ENCODE results near the gene SPOCK3. TPM values are rescaled to one million over a fixed set of nuclear protein-coding genes. Genes with fewer than 3 reads are reported as not detected.

The SPOCK3 gene
- total and polyA plus RNA-seq, 4 donors: 0.08 to 0.42 (median 0.24) TPM

- TF ChIP-seq ATF3 (IDR thresholded peaks at IDR 0.05) (no peak), JUND (IDR thresholded peaks at IDR 0.05) (no peak), ZBTB33 (IDR thresholded peaks at IDR 0.05) (no peak), REST (IDR thresholded peaks at IDR 0.05) (no peak)
Measured at GRCh38 chr4:167109859-167110258, 124.4 kb downstream of the SPOCK3 start (continued).

- Histone ChIP-seq H3K27me3 (ENCODE audit: control insufficient read depth in 4 of 4, insufficient read depth in 4 of 4, low read length in 3 of 4) (no peaks in the 10 kb centered on the region), H3K9ac (ENCODE audit: low read depth in 1 of 2, low read length in 2 of 2) (no peak overlapping the region), H3K36me3 (ENCODE audit: control insufficient read depth in 4 of 4, insufficient read depth in 3 of 4, low read depth in 1 of 4, low read length in 3 of 4) (no peaks in the 10 kb centered on the region), H3K27ac (ENCODE audit: low read depth in 1 of 2, low read length in 2 of 2) (no peak overlapping the region), H3K9me3 (ENCODE audit: control insufficient read depth in 4 of 4, low read length in 3 of 4) (no peaks in the 10 kb centered on the region), H3K4me1 (ENCODE audit: control insufficient read depth in 4 of 4, insufficient read depth in 4 of 4, low read length in 3 of 4) (no peaks in the 10 kb centered on the region), H3K4me3 (ENCODE audit: low read depth in 1 of 3, low read length in 3 of 3) (no peak overlapping the region)
- TF ChIP-seq HNF4G (IDR thresholded peaks at IDR 0.05): no peak
- TF ChIP-seq REST (IDR thresholded peaks at IDR 0.05): peak; percentile 88
- no peak for DNase-seq (ENCODE audit: low spot score)
Measured at GRCh38 chr4:167105857-167106256, 128.4 kb downstream of the SPOCK3 start.

GRCh38 chr4:167102475-167102874 is 131.8 kb downstream of the SPOCK3 start:
- Histone ChIP-seq H3K36me3 (ENCODE audit: control insufficient read depth in 4 of 4, insufficient read depth in 3 of 4, low read depth in 1 of 4, low read length in 3 of 4) (no peaks in the 10 kb centered on the region), H3K4me1 (ENCODE audit: control insufficient read depth in 4 of 4, insufficient read depth in 4 of 4, low read length in 3 of 4) (no peaks in the 10 kb centered on the region), H3K9ac (ENCODE audit: low read depth in 1 of 2, low read length in 2 of 2) (no peak overlapping the region), H3K4me3 (ENCODE audit: low read depth in 1 of 3, low read length in 3 of 3) (no peak overlapping the region), H3K9me3 (ENCODE audit: control insufficient read depth in 4 of 4, low read length in 3 of 4) (no peaks in the 10 kb centered on the region), H3K27me3 (ENCODE audit: control insufficient read depth in 4 of 4, insufficient read depth in 4 of 4, low read length in 3 of 4) (no peaks in the 10 kb centered on the region), H3K27ac (ENCODE audit: low read depth in 1 of 2, low read length in 2 of 2) (no peak overlapping the region)
- no peak for DNase-seq (ENCODE audit: low spot score)
- WGBS: 83% methylated on average over 5 of the region's 5 CpGs
- TF ChIP-seq RXRA (IDR thresholded peaks at IDR 0.05): no peak
- TF ChIP-seq REST (IDR thresholded peaks at IDR 0.05): no peak
- TF ChIP-seq YY1 (IDR thresholded peaks at IDR 0.05): no peak
- no peak for TF ChIP-seq CTCF (IDR thresholded peaks at IDR 0.05; ENCODE audit: low read depth, low read length, missing input control)
- TF ChIP-seq FOXA2 (IDR thresholded peaks at IDR 0.05): no peak
- no peak for TF ChIP-seq MAX (IDR thresholded peaks at IDR 0.05)
- no peak for TF ChIP-seq JUND (IDR thresholded peaks at IDR 0.05)
- no peak for TF ChIP-seq RAD21 (IDR thresholded peaks at IDR 0.05)
- no peak for TF ChIP-seq EGR1 (IDR thresholded peaks at IDR 0.05; ENCODE audit: low read depth in 2 of 2)

Measured in liver (tissue), 9 donors.